Measurements from ENCODE around the gene STPG1. TPM values are rescaled to one million over a fixed set of nuclear protein-coding genes. Genes with fewer than 3 reads are reported as not detected.

The STPG1 gene
- total RNA-seq, 1 experiment from 2014 or later = 9.2 TPM

DNA sequence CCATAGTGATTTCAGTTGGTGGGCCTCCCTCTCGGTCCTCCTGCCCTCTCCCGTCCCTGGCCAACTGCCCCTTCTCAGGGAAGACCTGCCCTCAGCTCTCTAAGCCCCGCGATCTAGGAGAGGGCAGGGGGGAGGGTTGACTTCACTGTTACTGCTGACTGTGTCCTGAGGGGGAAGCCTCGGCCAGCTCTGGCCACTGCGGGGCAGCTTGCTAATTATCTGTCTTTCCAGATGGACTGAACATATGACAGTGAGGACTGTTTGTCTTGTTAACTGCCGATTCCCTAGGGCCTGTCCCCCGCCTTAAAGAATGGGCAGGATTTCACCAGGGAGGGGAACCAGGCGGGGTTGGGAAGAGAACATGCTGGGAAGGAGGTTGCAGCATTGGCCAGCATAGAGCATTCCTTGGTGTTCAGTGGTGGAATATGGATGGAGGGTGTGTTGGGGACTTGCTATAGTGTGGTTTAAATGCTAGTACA lies 24.9 kb upstream of the STPG1 start:
- no peaks in the 10 kb centered on the region for H3K4me1 ChIP-seq (ENCODE audit: low read length)
- H3K36me3 ChIP-seq (ENCODE audit: insufficient read depth, low read length) = peaks cover under 1% of the 10 kb centered on the region; the same call in 1 of the 2 replicates
- no peak overlapping the region for H2AFZ ChIP-seq (ENCODE audit: low read length)
- H3K27me3 ChIP-seq (ENCODE audit: low read length) = no peaks in the 10 kb centered on the region
- no peaks in the 10 kb centered on the region for H4K20me1 ChIP-seq (ENCODE audit: insufficient read depth, low read depth, low read length)
- no peak overlapping the region for H3K27ac ChIP-seq (ENCODE audit: low read length)
- H3K4me3 ChIP-seq (ENCODE audit: low read length) = no peak overlapping the region
- H3K79me2 ChIP-seq (ENCODE audit: low read length) = peaks cover 13% of the 10 kb centered on the region; the same call in 1 of the 2 replicates
- no peak for DNase-seq
- H3K9me2 ChIP-seq (replicated peaks; ENCODE audit: insufficient read depth, low read length) = no peaks in the 10 kb centered on the region
- H3K4me2 ChIP-seq (ENCODE audit: low read depth, low read length, poor library complexity, severe bottlenecking) = no peak overlapping the region
- H3K9ac ChIP-seq (ENCODE audit: low read length) = no peak overlapping the region
- no peaks in the 10 kb centered on the region for H3K9me3 ChIP-seq (ENCODE audit: low read length)

DNA sequence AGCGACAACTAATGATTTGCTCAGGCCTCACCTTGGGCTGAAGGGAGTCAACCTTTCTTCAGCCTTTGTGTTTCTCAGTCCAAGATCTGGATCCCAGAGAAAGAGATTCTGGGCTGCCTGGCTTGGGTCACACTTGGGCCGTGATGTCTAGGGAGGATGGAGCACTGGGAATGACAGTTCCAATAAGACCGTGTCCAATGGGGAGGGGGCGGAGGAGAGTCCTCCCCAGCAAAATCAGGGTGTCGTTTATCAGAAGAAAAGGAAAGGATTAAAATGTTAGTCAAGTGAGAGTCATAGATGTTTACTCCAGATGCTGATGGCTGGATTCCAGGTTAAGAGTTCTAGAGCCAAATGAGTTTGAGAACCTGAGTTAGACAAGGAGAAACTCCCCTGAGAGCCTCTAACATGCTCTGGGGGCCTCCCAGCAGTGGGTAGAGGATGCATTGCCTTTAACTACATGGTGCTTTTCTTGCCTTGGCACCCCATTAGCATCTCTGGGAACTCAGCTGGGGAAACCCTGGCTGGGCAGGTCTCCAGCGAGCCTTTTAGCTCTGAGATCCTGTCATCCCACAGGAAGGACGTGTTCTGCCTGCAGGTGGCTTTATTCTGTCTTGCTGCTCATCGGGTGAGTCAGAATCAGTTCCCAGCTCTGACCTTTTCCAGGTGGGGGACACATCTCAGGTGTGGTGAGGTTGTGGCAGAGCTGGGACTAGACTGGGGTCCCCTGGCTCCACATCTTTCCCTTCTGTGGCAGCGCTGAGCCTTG lies 24.2 kb upstream of the STPG1 start:
- Histone ChIP-seq H3K36me3 (ENCODE audit: insufficient read depth, low read length) (no peaks in the 10 kb centered on the region), H3K9me2 (replicated peaks; ENCODE audit: insufficient read depth, low read length) (no peaks in the 10 kb centered on the region), H4K20me1 (ENCODE audit: insufficient read depth, low read depth, low read length) (no peaks in the 10 kb centered on the region)

DNA sequence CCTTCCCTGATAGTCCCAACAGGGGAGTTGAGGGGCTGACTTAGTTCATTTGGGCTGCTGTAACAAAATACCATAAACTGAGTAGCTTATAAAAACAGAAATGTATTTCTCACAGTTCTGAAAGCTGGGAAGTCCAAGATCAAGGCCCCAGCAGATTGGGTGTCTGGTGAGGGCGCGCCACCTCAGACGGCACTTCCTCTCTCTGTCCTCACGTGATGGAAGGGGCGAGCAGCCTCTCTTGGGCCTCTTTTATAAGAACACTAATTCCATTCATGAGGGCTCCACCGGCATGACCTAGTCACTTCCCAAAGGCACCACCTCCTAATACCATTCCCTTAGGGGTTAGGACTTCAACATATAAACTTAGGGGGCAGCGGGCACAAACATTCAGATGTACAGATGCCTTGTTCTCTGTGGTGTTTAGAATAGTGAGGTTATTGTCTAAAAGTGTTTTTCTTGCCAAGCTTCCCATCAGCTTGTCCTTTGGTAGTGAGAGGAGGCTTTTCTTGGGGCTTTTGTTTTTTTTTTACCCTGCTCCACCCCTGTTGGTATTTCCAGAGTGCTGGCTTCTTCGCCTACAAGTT lies 22.3 kb upstream of the STPG1 start:
- no peak overlapping the region for H3K27ac ChIP-seq (ENCODE audit: low read length)
- no peak overlapping the region for H3K4me3 ChIP-seq (ENCODE audit: low read length)
- no peaks in the 10 kb centered on the region for H3K4me1 ChIP-seq (ENCODE audit: low read length)
- H3K79me2 ChIP-seq (ENCODE audit: low read length) = peaks cover 20% of the 10 kb centered on the region; the same call in 1 of the 2 replicates
- no peak for DNase-seq
- H3K9me2 ChIP-seq (replicated peaks; ENCODE audit: insufficient read depth, low read length) = no peaks in the 10 kb centered on the region
- no peak overlapping the region for H3K9ac ChIP-seq (ENCODE audit: low read length)
- H4K20me1 ChIP-seq (ENCODE audit: insufficient read depth, low read depth, low read length) = no peaks in the 10 kb centered on the region
- H3K4me2 ChIP-seq (ENCODE audit: low read depth, low read length, poor library complexity, severe bottlenecking) = no peak overlapping the region
- no peak overlapping the region for H2AFZ ChIP-seq (ENCODE audit: low read length)
- H3K36me3 ChIP-seq (ENCODE audit: insufficient read depth, low read length) = no peaks in the 10 kb centered on the region
- H3K27me3 ChIP-seq (ENCODE audit: low read length) = no peaks in the 10 kb centered on the region
- no peaks in the 10 kb centered on the region for H3K9me3 ChIP-seq (ENCODE audit: low read length)

More for the DNA sequence above, 24.2 kb upstream of the STPG1 start:
- Histone ChIP-seq H3K4me3 (ENCODE audit: low read length) (no peak overlapping the region), H3K9ac (ENCODE audit: low read length) (no peak overlapping the region), H3K79me2 (ENCODE audit: low read length) (peaks cover 13% of the 10 kb centered on the region; the same call in 1 of the 2 replicates), H3K4me2 (ENCODE audit: low read depth, low read length, poor library complexity, severe bottlenecking) (no peak overlapping the region), H2AFZ (ENCODE audit: low read length) (no peak overlapping the region), H3K27ac (ENCODE audit: low read length) (no peak overlapping the region), H3K9me3 (ENCODE audit: low read length) (no peaks in the 10 kb centered on the region), H3K27me3 (ENCODE audit: low read length) (no peaks in the 10 kb centered on the region), H3K4me1 (ENCODE audit: low read length) (no peaks in the 10 kb centered on the region)
- DNase-seq = no peak

DNA sequence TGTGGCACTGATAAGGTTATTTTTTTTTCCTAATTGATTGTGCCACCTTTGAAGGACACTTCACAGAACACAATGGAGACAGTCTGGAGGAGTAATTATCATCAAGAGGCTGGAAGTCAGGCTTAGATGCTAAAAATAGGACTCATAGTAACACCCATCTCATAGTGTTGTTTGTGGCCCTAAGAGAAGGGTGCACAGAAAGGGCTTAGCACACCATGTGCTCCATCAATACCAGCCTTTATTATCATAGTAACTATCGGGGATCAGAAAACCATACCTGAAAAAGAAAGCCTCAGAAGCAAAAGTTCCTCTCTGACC lies 13.9 kb upstream of the STPG1 start:
- Histone ChIP-seq H3K4me3 (ENCODE audit: low read length) (no peak overlapping the region), H3K27me3 (ENCODE audit: low read length) (no peaks in the 10 kb centered on the region), H3K4me1 (ENCODE audit: low read length) (no peaks in the 10 kb centered on the region), H3K4me2 (ENCODE audit: low read depth, low read length, poor library complexity, severe bottlenecking) (no peak overlapping the region), H3K9me2 (replicated peaks; ENCODE audit: insufficient read depth, low read length) (no peaks in the 10 kb centered on the region), H4K20me1 (ENCODE audit: insufficient read depth, low read depth, low read length) (no peaks in the 10 kb centered on the region), H2AFZ (ENCODE audit: low read length) (no peak overlapping the region), H3K79me2 (ENCODE audit: low read length) (peaks cover 38% of the 10 kb centered on the region), H3K27ac (ENCODE audit: low read length) (no peak overlapping the region), H3K9ac (ENCODE audit: low read length) (no peak overlapping the region), H3K36me3 (ENCODE audit: insufficient read depth, low read length) (no peaks in the 10 kb centered on the region), H3K9me3 (ENCODE audit: low read length) (no peaks in the 10 kb centered on the region)
- no peak for DNase-seq

DNA sequence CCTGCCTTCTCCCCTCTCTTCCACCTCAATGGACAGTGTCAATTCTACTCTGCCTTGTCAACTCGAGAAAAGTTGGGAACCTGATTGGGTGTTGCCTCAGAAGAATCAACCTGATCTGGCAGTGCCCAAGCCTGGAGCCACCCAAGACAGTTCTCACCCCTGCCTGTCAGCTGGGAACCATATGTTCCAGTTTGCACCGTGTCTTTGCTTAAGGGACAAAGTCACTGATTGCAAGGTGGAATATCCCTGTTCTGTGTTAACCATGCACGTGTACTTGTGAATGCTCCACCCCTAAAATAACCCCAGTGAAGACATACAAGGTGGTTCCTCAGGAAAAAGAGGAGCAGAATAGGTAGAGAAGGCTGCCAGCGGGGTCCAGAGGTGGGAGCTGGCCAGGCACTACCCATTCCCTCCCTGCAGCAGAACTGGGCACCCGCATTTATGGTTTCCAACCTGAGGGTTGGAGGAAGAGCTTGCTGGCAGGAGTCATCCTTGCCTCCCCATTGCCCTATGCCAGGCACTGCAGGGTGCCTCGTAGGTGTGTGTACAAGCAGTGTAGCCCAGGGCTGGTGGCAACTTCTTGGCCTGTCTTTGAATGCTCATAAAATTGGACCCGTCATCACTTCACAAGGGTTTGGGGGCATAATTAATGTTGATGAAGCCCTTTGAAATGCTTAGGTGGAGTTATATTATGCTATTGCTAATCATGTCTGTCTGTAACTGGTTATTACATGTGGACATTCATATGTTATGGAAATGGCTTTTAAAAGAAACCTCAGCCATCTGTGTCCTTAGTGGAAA lies 13.4 kb upstream of the STPG1 start:
- H3K36me3 ChIP-seq (ENCODE audit: insufficient read depth, low read length) = 0 out of 2 replicates have a peak, but pooled peaks cover 4% of the 10 kb centered on the region
- DNase-seq = no peak

DNA sequence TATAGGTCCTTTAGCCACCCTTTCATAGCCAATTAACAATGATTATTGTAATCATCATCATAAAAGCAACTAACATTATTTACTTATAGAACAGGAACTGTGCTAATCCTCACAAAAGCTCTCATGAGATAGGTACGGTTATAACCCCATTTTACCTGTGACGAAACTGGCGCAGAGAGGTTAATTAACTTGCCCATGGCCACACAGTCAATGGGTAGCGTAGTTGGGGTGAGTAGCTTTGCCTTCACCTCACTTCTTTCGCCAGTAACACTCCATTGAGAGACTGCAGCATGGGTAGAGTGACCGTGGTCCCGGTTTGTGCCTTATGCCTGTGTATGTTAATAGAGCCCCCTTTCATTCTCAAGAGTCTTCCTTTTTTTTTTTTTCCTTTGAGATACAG lies 12.3 kb upstream of the STPG1 start:
- H3K4me3 ChIP-seq (ENCODE audit: low read length) = no peak overlapping the region
- no peak for DNase-seq
- no peaks in the 10 kb centered on the region for H3K9me3 ChIP-seq (ENCODE audit: low read length)
- H3K27ac ChIP-seq (ENCODE audit: low read length) = no peak overlapping the region
- no peaks in the 10 kb centered on the region for H3K9me2 ChIP-seq (replicated peaks; ENCODE audit: insufficient read depth, low read length)
- H3K36me3 ChIP-seq (ENCODE audit: insufficient read depth, low read length) = 0 out of 2 replicates have a peak, but pooled peaks cover 8% of the 10 kb centered on the region
- no peaks in the 10 kb centered on the region for H3K27me3 ChIP-seq (ENCODE audit: low read length)
- H3K4me1 ChIP-seq (ENCODE audit: low read length) = no peaks in the 10 kb centered on the region
- no peak overlapping the region for H2AFZ ChIP-seq (ENCODE audit: low read length)
- no peak overlapping the region for H3K9ac ChIP-seq (ENCODE audit: low read length)
- peaks cover 34% of the 10 kb centered on the region for H3K79me2 ChIP-seq (ENCODE audit: low read length)
- H4K20me1 ChIP-seq (ENCODE audit: insufficient read depth, low read depth, low read length) = no peaks in the 10 kb centered on the region
- no peak overlapping the region for H3K4me2 ChIP-seq (ENCODE audit: low read depth, low read length, poor library complexity, severe bottlenecking)

More for the DNA sequence above, 13.4 kb upstream of the STPG1 start:
- H3K4me2 ChIP-seq (ENCODE audit: low read depth, low read length, poor library complexity, severe bottlenecking) = no peak overlapping the region
- H3K4me3 ChIP-seq (ENCODE audit: low read length) = no peak overlapping the region
- no peaks in the 10 kb centered on the region for H3K27me3 ChIP-seq (ENCODE audit: low read length)
- H3K4me1 ChIP-seq (ENCODE audit: low read length) = no peaks in the 10 kb centered on the region
- H3K9me3 ChIP-seq (ENCODE audit: low read length) = no peaks in the 10 kb centered on the region
- H3K9ac ChIP-seq (ENCODE audit: low read length) = no peak overlapping the region
- no peaks in the 10 kb centered on the region for H3K9me2 ChIP-seq (replicated peaks; ENCODE audit: insufficient read depth, low read length)
- no peak overlapping the region for H2AFZ ChIP-seq (ENCODE audit: low read length)
- no peaks in the 10 kb centered on the region for H4K20me1 ChIP-seq (ENCODE audit: insufficient read depth, low read depth, low read length)
- H3K79me2 ChIP-seq (ENCODE audit: low read length) = peaks cover 38% of the 10 kb centered on the region
- no peak overlapping the region for H3K27ac ChIP-seq (ENCODE audit: low read length)

DNA sequence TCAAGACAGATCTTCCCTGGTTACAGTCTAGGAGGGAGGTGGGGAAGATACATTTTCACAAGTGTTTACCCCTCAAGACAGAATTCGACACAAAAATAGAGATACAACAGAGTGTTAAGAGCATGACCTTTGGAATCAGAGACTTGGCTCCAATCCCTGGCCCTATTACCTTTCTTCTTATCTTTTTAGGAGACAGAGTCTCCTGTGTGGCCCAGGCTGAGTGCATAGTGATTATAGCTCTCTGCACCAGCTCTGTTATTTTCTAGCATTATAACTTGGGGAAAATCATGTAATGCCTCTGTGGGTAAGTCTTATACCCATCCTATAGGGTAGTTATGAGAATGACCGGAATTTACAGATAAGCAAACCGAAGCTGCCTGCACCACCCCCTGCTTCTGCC lies 11.9 kb upstream of the STPG1 start:
- H3K9me3 ChIP-seq (ENCODE audit: low read length) = no peaks in the 10 kb centered on the region
- no peak overlapping the region for H3K9ac ChIP-seq (ENCODE audit: low read length)
- peaks cover 32% of the 10 kb centered on the region for H3K79me2 ChIP-seq (ENCODE audit: low read length)
- no peaks in the 10 kb centered on the region for H3K27me3 ChIP-seq (ENCODE audit: low read length)
- H3K36me3 ChIP-seq (ENCODE audit: insufficient read depth, low read length) = 0 out of 2 replicates have a peak, but pooled peaks cover 8% of the 10 kb centered on the region
- H3K4me2 ChIP-seq (ENCODE audit: low read depth, low read length, poor library complexity, severe bottlenecking) = no peak overlapping the region
- H4K20me1 ChIP-seq (ENCODE audit: insufficient read depth, low read depth, low read length) = no peaks in the 10 kb centered on the region
- H3K4me1 ChIP-seq (ENCODE audit: low read length) = no peaks in the 10 kb centered on the region
- no peak overlapping the region for H3K4me3 ChIP-seq (ENCODE audit: low read length)
- DNase-seq = no peak
- no peaks in the 10 kb centered on the region for H3K9me2 ChIP-seq (replicated peaks; ENCODE audit: insufficient read depth, low read length)
- no peak overlapping the region for H3K27ac ChIP-seq (ENCODE audit: low read length)
- H2AFZ ChIP-seq (ENCODE audit: low read length) = no peak overlapping the region

DNA sequence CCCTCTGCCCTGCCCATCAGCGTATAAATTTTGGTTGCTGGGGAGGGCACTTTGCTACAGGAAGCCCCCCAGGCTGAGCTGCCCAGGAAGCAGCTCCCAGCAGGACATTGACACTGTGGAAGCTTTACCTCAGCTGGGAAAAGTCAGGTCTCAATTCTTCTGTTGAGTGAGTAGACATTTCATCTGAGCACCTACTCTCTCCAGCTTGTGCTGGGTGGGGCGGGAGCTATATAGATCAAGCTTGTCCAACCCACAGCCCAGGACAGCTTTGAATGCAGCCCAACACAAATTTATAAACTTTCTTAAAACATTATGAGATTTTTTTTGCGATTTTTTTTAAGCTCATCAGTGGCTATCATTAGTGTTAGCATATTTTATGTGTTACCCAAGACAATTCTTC lies 11.4 kb upstream of the STPG1 start:
- H2AFZ ChIP-seq (ENCODE audit: low read length) = no peak overlapping the region
- no peaks in the 10 kb centered on the region for H3K9me3 ChIP-seq (ENCODE audit: low read length)
- H3K79me2 ChIP-seq (ENCODE audit: low read length) = peaks cover 30% of the 10 kb centered on the region
- H3K27me3 ChIP-seq (ENCODE audit: low read length) = no peaks in the 10 kb centered on the region
- no peaks in the 10 kb centered on the region for H3K4me1 ChIP-seq (ENCODE audit: low read length)
- no peak overlapping the region for H3K4me3 ChIP-seq (ENCODE audit: low read length)
- H3K4me2 ChIP-seq (ENCODE audit: low read depth, low read length, poor library complexity, severe bottlenecking) = no peak overlapping the region
- no peaks in the 10 kb centered on the region for H4K20me1 ChIP-seq (ENCODE audit: insufficient read depth, low read depth, low read length)
- H3K9ac ChIP-seq (ENCODE audit: low read length) = no peak overlapping the region
- no peak overlapping the region for H3K27ac ChIP-seq (ENCODE audit: low read length)
- 0 out of 2 replicates have a peak, but pooled peaks cover 8% of the 10 kb centered on the region for H3K36me3 ChIP-seq (ENCODE audit: insufficient read depth, low read length)
- H3K9me2 ChIP-seq (replicated peaks; ENCODE audit: insufficient read depth, low read length) = no peaks in the 10 kb centered on the region
- no peak for DNase-seq

All from Karpas-422 (cell line).